HG03558 (cell line): ENCODE measurements around the gene ADAMTS2.

Experiments used
- ATAC-seq: cut with Tn5 transposase; IDR thresholded peaks from one replicate; pipeline ENCODE4 v1.9.1; 2021; ENCODE audit warnings: moderate number of reproducible peaks; ENCODE audit not compliant: unreplicated experiment; ENCODE audit errors: extremely low read depth

ADAMTS2 gene

DNA sequence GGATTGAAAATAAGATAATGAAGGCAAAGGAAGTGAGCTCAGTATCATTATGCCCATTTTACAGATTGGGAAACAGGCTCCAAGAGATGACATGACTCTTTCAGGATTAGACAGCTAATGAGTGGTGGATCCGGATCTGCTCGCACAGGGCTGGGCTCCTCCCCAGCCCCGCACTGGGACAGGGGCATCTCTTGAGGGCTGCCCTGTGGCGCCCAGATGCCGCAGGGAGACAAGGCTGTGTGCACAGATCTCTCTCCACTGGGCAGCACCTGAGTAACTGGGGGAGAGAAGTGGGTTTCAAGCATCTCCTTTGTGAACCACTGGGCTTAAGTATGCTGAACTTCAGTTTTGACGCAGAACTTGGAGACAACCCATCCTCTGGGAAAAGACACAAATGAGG lies 43.9 kb downstream of the ADAMTS2 start:
- ATAC-seq, result no peak

DNA sequence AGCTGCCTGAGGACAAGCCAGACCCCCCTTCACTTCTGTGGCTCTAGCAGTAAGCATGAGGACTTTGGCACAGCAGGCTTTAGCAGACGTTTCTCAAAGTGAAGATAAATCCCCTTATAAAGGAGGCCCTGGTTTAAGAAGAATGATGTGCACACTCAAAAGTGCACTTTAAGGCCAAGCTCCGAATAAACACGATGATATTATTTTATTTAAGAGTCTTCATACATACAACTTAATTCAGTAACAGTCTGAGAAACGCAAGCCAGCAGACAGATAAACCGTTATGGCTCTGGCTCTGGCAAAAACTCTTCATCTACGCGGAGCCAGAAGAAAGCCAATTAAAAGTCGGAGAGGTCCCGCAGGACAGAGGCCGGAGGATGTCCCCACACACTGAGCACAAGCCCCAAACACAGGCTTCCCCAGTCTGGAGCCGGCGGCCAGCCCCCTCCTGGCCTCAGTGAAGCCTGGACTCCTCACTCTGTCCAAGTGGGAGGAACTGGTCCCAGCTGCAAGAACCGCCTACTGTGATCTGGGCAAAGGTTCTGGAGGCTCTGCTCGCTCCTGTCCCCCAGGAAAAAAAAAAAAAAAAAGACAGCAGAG lies 44.6 kb downstream of the ADAMTS2 start:
- no peak for ATAC-seq

DNA sequence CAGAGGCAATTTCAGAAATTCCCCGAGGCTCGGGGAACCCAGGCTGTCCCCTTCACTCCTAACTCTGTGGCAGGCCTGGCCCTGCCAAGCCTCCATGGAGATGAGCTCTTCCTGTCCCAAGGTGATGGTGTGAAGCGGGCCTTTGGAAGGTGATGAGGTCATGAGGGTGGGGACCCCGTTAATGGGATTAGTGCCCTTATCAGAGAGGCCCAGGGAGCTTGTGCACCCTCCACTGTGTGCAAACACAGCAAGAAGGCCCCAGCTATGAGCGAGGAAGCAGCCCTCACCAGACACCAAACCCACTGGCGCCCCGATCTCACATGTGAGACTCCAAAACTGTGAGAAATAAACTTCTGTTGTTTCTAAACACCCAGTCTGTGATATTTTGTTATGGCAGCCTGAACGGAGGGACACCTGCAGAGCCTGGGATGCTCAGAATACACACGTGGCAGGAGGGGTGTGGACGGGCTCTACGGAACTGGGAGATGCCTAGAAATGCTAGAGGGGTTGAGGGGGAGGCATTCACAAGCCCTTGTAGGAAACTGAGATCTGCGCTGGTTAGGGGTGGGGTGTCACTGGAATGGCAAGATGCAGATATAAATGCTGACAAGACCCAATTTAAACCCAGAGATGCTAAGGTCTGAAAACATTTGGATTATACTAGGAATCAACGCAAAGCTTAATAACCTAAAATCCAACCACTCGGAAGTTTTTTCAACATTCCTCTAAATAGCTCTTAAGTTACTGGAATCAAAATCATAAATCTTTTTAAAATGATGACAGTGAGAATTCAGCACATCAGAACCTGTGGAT lies 46.9 kb downstream of the ADAMTS2 start:
- no peak for ATAC-seq

DNA sequence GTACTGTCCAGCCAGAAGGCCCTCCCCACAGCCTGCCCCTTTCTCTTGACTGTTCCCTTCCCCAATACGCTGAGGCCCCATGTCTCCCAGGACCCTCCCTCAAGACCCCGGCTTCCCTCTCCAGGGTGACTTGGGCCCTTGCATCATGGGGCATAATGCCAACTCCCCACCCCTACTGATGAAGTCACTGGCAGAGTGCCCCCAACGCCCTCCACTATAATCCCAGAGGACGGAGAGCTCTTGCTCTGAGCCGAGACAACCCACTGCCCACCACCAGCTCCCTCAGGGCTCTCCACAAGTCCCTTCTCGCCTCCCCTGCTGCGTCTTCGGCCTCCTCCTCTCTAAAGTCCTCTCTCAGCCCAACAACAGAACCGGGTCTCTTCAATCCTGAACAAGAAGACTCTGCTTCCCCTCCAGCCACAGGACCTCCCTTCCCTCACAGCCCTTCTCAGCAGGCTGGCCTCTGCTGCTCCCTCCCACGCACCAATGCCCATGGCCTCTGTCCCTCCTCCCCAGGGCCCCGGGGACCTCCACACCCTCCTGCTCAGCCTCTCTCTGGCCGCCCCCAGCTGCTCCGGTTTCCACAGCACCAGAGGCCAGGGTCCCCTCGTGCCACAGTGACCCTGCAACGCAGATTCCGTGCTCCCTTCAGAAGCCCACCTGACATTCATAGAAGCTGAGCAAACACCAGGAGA lies 47.6 kb downstream of the ADAMTS2 start:
- ATAC-seq, result no peak

DNA sequence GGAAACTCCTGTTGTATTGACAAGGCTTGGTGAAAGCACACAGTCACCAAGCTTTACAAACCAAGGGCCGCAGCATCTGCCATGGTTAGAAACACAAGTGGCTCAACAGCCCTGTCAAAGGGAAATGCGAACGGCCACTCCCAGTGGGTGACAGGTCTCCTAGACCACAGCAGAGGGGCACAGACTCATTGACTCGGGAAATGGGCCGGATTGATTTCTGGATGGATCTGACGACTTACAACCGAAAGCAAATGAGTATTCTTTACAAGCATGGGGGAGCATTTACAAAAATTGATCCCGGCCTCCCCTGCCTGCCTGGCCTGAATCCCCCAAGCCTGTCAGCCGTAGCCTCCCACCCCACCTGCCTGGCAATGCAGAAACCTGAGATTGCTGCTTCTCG lies 48.2 kb downstream of the ADAMTS2 start:
- ATAC-seq, result no peak

DNA sequence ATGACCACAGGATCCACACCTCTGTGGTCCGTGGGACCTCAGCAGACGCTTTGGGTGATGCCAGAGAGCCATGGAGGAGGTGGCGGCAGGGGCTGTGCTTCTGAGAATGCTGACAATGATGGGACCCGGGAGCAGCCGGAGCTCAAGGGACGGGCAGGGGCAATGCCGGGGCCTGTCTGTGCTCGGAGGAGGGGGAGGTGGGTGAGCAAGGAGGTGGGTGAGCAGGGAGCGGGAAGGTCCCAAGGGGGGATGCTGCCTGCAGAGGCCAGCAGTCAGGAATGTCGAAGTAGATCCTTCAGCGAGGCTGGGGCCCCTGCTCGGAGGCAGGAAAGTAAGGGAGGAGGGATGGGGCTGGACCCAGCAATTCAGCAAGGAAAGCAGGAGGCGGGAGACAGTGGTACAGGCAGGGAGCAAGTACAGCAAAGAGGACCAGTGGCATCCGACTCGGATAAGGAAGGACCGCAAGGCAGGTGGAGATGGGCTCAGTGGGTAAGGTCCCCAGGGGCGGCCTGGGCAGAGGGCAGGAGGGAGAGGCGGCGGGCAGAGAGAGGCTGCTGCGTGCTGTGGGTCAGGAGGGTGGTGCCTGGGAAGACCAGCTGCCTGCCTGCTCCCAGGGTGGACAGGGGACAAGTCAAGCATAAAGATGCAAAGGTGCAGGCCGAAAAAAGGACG lies 49.0 kb downstream of the ADAMTS2 start:
- no peak for ATAC-seq

DNA sequence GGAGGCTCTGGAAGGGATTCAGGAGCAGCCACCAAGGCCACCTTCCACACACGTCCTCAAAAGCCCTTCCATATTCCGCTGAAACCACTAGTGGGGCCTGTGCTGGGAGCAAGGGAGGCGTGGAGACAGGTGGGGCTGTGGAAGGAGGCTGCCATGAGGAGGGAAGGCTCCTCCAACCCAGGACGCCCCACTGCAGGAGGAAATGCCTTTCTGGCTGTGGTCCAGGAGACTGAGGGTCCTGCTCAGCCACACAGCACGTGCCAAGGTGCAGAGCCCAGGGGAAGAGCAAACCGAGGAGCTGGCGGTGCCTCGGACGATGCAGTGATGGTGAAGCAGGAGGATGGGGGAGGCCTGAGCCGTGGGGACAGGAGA lies 49.5 kb downstream of the ADAMTS2 start:
- no peak for ATAC-seq

DNA sequence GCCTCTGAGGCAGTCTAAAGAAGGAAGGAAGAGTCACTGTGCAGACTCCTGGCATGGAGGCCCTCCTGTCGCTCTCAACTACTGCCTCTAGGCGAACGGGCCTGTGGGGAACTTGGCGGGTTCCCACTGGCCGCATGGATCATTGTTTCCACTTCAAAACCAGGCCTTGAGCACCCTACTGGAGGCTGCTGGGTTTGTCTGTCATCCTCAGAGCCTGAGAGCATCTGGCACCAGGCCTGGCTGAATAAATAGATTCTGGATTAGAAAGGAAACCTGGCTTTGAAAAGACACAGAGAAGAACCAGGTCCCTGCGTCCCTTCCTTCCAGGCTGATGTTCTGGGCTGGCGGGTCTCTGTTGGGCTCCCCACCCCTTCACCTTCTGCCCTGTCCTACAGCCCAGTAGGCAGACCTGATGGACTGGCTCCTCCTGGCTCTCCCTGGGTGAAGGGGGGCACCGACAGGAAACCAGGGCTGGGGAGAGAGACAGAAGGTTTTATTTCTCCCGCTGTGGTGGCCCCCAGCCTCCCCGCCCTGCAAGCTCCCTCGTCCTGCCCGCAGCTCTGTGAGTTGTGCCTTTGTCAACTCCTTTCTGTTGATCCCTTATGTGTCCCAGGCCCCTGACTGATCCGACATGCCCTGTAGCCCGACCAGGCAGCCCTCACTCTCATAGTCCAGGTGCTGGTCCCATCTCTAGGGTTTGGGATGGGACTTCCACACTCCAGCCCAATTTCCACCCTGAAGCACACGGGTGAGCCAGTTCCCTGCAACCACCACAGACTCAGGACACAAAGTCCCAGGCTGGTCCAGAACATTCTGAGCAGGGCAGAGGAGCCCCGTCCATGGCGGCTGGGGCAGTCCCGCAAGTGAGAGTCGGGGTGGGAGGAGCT lies 50.1 kb downstream of the ADAMTS2 start:
- no peak for ATAC-seq

DNA sequence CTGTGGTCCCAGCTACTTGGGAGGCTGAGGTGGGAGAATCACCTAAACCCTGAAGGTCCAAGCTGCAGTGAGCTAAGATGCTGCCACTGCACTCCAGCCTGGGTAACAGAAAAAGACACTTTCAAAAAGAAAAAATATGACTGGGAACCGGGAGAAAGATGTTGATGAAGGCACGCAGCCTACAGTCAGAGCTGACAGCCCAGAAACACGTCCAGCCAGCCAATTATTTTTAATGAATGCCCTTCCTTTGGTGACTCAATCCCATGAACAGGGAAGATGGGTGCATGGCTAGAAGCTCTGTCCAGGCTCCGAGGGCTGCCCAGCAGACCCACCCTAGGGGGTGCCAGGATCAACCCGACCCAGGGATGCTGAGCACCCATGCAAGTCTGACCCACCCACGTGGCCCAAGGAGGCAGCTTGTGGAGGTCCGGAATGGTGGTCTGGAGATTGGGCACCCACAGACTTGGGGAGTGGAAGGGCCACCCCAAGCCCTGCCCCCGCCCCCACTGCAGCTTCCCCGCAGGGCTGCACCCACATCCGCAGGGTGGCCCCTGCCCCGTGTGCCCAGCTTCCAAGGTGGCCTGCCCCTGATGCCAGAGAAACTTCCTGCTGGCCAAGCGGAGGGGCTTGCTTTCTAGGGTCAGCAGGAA lies 51.0 kb downstream of the ADAMTS2 start:
- no peak for ATAC-seq

DNA sequence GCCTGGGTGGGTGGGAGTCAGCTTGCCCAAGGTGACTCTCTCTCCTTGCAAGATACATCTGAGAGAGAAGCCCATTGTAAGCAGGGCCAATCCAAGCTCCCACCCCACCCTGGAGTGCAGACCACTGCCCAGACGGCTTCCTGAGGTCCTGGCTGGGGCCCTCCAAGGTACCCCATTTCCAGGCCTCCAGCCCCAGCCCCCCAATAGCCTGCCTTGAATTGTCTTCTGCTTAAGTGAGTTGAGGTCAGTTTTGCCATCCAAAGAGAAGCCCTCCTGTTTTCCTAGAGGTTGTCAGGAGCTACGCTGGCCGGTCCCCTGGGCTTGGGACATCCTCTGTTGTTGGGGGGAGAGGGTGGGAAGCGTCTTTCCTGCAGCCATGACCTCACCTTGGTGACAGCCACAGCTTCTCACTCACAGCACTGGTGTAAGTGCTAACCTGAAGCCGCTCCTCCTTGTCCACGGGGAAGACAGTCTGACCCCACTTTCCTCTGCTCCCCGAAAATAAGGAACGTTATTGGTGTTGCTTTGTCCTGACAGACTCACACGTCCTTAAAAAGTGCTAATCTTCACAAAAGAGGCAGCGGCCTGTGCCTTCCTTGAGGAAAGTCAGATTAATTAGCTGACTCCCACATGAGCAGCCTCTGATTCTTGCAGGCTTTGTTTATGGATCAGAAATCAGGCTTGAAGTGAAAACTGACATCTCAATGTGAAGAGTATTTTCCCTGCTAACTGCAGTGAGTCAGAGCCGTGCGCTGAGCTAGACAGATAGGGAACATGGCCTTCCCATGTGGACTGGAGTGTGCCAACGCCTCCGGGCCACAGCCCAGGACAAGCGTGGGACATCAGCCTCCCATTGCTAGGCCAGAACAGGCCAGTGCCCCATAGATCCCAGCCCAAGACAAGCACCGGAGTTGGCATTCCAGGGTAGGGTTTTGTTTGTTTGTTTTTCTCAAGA lies 52.3 kb downstream of the ADAMTS2 start:
- no peak for ATAC-seq

DNA sequence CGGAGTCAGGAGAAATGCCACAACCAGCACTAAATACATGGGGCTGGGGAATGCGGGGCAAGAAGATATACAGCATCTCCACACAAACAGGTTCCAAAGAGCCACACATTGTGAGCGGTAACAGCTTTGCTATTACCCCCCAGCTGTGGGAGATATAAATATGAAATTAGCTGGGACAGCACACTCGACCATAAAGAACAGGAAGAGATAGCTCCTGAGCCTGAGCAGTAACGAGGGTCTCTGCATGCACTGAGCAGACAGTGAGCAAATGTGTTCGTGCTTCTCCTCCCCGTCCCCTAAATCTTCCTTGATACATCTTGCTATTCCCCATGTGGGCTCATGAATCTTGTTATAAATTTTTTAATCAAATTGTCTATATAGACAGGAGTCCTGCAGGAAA lies 53.1 kb downstream of the ADAMTS2 start:
- no peak for ATAC-seq

DNA sequence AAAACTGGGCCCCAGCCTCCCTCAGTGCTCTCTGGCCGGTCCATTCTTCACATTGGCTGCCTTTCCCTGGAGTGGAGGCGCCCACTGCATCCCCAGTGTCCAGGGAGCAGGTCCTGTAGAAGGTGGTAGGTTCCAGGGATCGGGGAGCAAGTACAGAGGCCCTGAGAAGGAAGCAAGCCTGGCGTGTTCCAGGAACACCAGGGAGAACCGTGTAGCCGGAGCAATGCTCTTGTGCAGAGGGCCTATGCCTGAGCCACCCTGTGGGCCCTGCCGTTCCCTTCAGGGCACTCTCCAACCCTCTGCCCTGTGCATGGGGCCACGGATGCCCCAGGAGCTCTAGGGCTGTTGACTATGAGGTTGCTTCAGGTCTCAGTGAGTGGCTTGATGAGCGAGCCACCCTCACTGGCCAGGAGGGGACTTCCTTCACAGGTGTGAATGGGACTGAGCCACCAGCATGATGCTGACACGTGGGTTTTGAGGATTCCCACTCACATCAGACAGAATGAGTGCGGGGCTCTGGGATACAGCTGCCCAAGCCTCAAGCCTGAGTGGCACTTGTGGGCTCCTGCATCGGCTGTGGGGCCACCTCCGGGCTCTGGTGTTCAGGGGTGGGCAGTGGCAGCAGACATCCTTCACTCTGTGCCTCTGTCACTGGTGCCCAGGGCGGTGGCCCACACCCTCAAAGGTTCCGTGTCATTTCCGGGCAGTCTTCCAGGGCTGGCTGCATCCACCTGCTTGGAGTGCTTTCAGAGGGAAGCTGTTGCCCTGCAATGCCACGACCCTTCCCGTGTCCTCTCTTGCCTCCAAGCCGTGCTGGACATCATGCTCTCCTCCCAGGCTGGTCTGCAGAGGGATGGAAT lies 54.4 kb downstream of the ADAMTS2 start:
- ATAC-seq, result no peak

DNA sequence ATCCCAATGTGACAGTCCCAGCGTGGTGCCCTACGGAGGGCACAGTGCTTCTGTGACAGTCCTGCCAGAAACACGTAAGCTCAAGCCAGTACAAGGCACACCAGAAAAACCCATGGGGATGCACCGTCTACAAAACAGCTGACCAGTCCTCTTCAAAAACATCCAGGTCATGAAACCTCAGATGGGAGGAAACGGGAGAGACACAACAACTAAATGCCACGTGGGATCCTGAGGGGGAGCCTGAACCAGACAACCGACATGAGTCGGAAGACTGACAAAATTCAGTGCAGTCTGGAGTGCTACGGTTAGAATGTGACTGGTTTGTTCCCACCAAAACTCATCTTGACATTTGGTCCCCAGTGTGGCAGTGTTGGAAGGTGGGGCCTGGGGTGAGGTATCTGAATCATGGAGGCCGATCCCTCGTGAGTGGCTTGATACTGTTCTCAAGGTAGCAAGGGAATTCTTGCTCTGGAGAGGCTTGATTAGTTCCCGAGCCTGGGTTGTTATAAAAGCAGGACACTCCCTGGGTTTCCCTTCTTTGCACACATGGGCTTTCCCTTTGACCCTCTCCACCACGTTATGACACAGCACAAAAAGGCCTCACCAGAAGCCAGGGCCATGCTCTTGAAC lies 55.4 kb downstream of the ADAMTS2 start:
- ATAC-seq, result no peak

DNA sequence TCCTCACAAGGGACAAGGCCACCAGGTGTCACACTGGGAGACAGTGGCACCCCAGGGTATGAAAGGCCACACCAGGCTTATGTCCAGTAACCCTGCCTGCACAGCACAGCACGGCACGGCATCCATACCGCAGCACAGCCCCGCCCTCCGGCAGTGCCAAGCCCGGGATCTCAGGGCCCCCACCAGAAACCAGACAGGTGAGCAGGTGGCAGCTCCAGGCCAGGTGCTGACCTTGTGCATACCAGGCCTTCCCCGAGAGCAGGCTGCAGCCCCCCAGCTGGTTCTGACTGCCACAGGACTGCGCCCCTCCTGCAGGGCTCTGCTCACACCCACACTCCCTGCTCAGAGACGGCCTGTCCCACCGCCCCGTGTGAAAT lies 56.5 kb downstream of the ADAMTS2 start:
- no peak for ATAC-seq

DNA sequence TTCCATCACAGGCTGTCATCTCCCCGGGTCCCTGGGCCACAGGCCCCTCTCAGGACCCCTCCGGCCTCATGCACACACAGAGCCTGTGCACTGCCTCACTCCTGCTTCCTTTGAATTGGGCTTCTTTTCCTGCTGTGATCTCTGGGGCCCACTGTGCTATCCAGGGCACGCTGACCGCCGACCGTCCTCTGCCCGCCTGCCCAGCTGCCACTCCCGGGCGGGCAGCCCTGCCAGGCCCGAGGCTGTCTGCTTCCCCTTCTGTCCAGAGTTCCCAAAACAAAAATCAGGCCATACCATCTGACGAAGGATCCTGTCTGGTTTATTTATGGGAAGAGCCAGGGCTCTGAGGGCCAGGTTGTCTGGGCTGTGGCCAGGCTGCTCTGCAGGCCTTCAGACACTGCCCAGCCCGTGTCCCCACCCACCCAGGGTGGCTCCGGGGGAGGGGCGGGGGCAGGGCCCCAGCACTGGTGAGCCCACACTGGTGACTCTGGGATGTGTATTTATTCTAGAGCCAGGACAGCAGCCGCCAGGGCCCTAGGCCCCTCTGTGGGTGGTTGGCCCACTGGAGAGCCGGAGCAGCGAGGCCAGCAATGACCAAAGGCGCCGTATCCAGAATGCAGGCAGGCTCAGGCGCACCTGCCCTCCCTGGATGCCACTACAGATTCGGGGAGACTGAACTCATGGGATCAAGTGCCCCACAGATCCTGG lies 57.0 kb downstream of the ADAMTS2 start:
- no peak for ATAC-seq

DNA sequence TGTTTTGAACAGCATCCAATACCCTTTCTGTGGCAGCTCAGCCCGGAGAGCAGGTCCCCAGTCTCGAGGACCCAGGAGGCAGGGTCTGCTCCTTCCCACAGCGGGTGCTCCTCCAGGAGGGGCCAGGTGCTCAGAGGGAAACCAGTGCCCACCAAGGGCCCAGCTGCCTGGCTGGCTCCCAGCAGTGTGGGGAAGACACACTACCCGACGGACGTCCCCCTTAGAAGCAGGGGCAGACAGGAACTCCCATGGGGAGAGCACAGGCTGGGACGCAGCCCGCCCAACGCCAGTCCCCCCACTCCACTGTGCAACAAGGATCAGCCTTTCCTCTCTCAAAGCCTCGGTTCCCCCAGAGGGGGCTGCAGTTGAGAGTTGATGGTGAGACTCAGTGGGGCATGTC lies 57.6 kb downstream of the ADAMTS2 start:
- no peak for ATAC-seq

DNA sequence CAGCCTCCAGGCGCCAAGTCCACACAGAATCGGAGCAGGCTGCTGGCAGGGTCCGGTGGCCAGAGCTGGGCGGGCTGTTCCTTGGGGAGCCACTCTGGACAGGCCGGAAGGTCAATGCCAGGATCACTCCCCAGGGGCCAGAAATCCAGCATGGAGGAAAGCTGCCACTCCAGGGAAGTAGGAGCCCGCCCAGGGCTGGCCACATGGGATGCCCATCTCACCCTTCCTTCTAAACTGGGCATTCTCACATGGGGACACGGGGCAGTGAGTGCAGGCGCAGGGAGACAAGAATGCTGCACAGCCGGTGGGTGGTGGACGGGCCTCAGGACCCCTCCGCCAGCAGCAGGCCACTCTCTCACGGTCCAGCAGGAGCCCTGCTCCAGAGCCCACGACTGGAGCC lies 58.2 kb downstream of the ADAMTS2 start:
- no peak for ATAC-seq
